ENCODE data around the gene REP15. TPM values are rescaled to one million over a fixed set of nuclear protein-coding genes. Genes with fewer than 3 reads are reported as not detected.

The REP15 gene
- total RNA-seq, 4 donors from 2014 or later, result 0.29 to 1.9 (median 1.4) TPM; not detected in 1

DNA sequence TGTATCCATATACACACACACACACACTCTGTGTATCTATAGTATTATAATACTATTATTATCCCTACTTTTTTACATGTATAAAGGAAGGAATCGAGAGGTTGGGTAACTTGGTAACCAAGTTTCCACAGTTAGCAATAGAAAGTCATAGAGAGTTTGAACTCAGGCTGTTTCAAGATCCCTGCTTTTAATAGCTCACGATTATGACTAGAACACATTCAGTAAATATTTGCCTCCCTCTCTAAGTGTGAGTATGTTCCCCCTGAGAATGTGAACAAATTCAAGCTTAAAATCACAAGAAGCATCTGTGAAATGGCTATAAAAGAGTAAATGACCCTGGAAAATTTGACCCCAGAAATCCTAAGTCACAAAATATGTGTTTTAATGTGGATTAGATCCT, 11.0 kb upstream of the REP15 start:
- intact Hi-C loops (cut with DNase I; ENCODE audit: low total_unique reads), result no loop called here
- TF ChIP-seq, protein P1, sequence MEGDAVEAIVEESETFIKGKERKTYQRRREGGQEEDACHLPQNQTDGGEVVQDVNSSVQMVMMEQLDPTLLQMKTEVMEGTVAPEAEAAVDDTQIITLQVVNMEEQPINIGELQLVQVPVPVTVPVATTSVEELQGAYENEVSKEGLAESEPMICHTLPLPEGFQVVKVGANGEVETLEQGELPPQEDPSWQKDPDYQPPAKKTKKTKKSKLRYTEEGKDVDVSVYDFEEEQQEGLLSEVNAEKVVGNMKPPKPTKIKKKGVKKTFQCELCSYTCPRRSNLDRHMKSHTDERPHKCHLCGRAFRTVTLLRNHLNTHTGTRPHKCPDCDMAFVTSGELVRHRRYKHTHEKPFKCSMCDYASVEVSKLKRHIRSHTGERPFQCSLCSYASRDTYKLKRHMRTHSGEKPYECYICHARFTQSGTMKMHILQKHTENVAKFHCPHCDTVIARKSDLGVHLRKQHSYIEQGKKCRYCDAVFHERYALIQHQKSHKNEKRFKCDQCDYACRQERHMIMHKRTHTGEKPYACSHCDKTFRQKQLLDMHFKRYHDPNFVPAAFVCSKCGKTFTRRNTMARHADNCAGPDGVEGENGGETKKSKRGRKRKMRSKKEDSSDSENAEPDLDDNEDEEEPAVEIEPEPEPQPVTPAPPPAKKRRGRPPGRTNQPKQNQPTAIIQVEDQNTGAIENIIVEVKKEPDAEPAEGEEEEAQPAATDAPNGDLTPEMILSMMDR (IDR thresholded peaks at IDR 0.05), result no peak
- no peak for TF ChIP-seq POLR2A (IDR thresholded peaks at IDR 0.05)
- no peaks in the 10 kb centered on the region for H3K36me3 ChIP-seq

DNA sequence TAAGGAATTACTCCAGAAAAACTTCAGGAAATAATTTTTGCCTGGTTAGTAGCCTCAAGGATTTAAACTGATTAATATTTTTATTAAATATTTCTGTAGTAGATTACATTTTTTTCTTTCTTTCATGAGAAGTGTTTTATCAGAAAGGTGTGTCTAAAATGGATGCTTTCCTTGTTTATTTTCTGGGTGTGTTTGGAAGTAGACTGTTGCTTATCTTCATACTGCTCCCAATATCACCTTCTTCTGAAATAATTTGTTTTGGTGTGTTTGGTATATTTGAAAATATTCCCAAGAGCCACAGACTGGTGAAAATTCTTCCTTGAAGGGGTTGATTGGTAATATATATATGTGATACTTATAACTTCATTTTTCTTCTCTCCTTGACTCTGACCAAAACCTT, 10.1 kb upstream of the REP15 start:
- no peaks in the 10 kb centered on the region for H3K36me3 ChIP-seq
- intact Hi-C loops (cut with DNase I; ENCODE audit: low total_unique reads), result no loop called here
- DNase-seq, result no peak
- no peaks in the 10 kb centered on the region for H3K4me1 ChIP-seq
- no peaks in the 10 kb centered on the region for H3K9me3 ChIP-seq
- H3K27ac ChIP-seq, result no peak overlapping the region
- TF ChIP-seq, protein P1 (IDR thresholded peaks at IDR 0.05), result no peak
- no peak for TF ChIP-seq POLR2A (IDR thresholded peaks at IDR 0.05)
- H3K4me3 ChIP-seq, result no peak overlapping the region
- no peaks in the 10 kb centered on the region for H3K27me3 ChIP-seq

More for the DNA sequence above, 11.0 kb upstream of the REP15 start:
- Histone ChIP-seq H3K27ac (no peak overlapping the region), H3K27me3 (no peaks in the 10 kb centered on the region), H3K9me3 (no peaks in the 10 kb centered on the region), H3K4me1 (no peaks in the 10 kb centered on the region), H3K4me3 (no peak overlapping the region)
- no peak for DNase-seq

DNA sequence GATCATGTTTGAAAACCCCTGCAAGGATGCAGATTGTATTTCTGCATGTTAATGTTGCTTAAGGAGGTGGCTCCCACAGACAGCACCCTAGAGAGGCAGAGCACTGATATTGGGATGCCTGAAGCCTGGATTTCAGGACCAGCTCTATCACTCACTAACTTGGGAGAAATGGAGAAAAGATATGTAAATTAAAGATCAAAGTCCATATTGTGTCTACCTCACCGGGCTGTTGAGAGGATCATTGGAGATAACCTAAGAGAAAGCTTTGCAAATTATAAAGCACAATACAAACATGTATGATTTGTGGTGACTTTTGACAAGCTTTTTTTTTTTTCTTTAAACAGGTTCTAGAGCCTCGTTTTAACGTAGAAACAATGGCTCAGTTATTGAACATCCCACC, 7.6 kb upstream of the REP15 start:
- DNase-seq, result no peak
- H3K4me1 ChIP-seq, result no peaks in the 10 kb centered on the region
- no peaks in the 10 kb centered on the region for H3K27me3 ChIP-seq
- no peaks in the 10 kb centered on the region for H3K9me3 ChIP-seq
- H3K27ac ChIP-seq, result no peak overlapping the region
- no peak for TF ChIP-seq POLR2A (IDR thresholded peaks at IDR 0.05)
- TF ChIP-seq, protein P1 (IDR thresholded peaks at IDR 0.05), result no peak
- intact Hi-C loops (cut with DNase I; ENCODE audit: low total_unique reads), result no loop called here
- H3K4me3 ChIP-seq, result no peak overlapping the region
- H3K36me3 ChIP-seq, result no peaks in the 10 kb centered on the region

DNA sequence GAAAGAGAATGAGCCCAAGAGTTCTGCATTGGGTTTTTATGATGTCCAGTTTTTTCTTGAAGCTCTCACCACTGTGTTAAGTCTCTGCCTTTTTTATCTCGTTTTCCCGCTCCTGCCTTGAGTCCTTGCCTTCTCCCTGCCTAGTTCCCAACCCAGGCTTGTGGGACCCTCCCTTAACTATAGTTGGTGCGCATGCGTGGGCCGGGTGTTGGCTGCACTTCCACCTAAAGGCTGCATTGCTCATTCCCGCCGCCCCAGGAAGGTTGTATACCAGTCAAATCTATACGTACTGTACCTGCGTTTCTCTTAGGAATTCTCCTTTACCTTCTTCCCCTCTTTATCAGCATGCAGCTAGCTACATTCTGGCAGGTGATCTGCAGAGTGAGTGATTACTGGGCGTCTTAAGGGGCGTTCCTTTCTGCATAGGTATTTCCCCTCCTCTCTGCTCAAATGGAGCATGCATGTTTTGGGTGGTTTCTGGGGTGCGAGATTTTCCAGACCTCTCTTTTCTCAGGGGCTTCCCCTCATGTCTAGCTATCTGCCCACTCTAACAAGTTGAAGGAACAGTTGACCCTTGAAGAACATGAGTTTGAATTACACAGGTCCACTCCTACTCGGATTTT, 6.6 kb upstream of the REP15 start:
- intact Hi-C loops (cut with DNase I; ENCODE audit: low total_unique reads), result no loop called here
- Histone ChIP-seq H3K4me1 (no peaks in the 10 kb centered on the region), H3K9me3 (no peaks in the 10 kb centered on the region), H3K27me3 (no peaks in the 10 kb centered on the region), H3K27ac (no peak overlapping the region), H3K4me3 (no peak overlapping the region), H3K36me3 (no peaks in the 10 kb centered on the region)
- TF ChIP-seq POLR2A (IDR thresholded peaks at IDR 0.05), result no peak
- TF ChIP-seq, protein P1 (IDR thresholded peaks at IDR 0.05), result no peak
- DNase-seq, result no peak

DNA sequence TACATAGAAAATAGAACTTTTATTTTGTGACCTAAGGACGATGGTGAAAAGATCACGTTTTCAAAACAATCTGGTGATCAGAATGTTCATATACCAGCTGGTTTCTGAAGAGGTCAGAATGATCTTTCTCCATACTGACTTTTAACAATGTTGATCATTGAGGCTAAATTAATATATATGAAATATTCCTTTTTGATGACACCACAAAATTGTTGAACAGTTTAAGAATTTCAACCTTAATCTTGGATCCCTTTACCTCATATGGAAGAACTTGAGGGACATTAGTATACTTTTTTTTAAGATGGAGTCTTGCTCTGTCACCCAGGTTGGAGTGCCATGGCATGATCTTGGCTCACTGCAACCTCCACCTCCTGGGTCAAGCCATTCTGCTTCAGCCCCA, 2.8 kb upstream of the REP15 start:
- TF ChIP-seq, protein P1 (IDR thresholded peaks at IDR 0.05), result no peak
- TF ChIP-seq POLR2A (IDR thresholded peaks at IDR 0.05), result no peak
- no peaks in the 10 kb centered on the region for H3K4me1 ChIP-seq
- no peak overlapping the region for H3K27ac ChIP-seq
- no peak overlapping the region for H3K4me3 ChIP-seq
- H3K9me3 ChIP-seq, result no peaks in the 10 kb centered on the region
- no peak for DNase-seq
- H3K27me3 ChIP-seq, result no peaks in the 10 kb centered on the region
- no peaks in the 10 kb centered on the region for H3K36me3 ChIP-seq
- intact Hi-C loops (cut with DNase I; ENCODE audit: low total_unique reads), result no loop called here
